ENCODE data around the gene UCN3. TPM values are rescaled to one million over a fixed set of nuclear protein-coding genes. Genes with fewer than 3 reads are reported as not detected.

Gene UCN3
- polyA plus RNA-seq, 1 of the 3 experiments (the other 2 are of a cell fraction), result not detected

GRCh38 chr10:5346881-5347280 is 17.9 kb upstream of the UCN3 start:
- no peak overlapping the region for H3K9ac ChIP-seq
- H3K4me1 ChIP-seq (ENCODE audit: control insufficient read depth in 1 of 2, insufficient read depth in 2 of 2, low read depth in 1 of 2, low read length in 1 of 2), result no peaks in the 10 kb centered on the region
- H3K9me3 ChIP-seq, result no peaks in the 10 kb centered on the region
- no peaks in the 10 kb centered on the region for H3K36me3 ChIP-seq (replicated peaks in 1 of 2; ENCODE audit: control insufficient read depth in 1 of 2, insufficient read depth in 2 of 2, low read length in 1 of 2)
- H3K27ac ChIP-seq (ENCODE audit: low read depth in 2 of 2, low read length in 1 of 2), result no peak overlapping the region
- H3K4me3 ChIP-seq (ENCODE audit: low read depth in 2 of 2, low read length in 1 of 2), result no peak overlapping the region
- WGBS (ENCODE audit: low lambda C conversion rate), result 20% methylated on average over 4 of the region's 4 CpGs
- ChIA-PET CTCF (no interaction called here), POLR2A (no interaction called here)
- H3K27me3 ChIP-seq (ENCODE audit: insufficient read depth), result no peaks in the 10 kb centered on the region; the same call in 1 of the 2 replicates
- no peak for TF ChIP-seq GATA2 (CRISPR knock-in tag; IDR thresholded peaks at IDR 0.05)
- TF ChIP-seq MEF2A (IDR thresholded peaks at IDR 0.05; ENCODE audit: borderline replicate concordance, low read depth), result no peak
- no peaks in the 10 kb centered on the region for H4K20me1 ChIP-seq (ENCODE audit: insufficient read depth)
- no peak overlapping the region for H3K4me2 ChIP-seq
- DNase-seq, result no peak
- H2AFZ ChIP-seq (ENCODE audit: low read depth), result no peak overlapping the region
- no peaks in the 10 kb centered on the region for H3K9me2 ChIP-seq
- no peaks in the 10 kb centered on the region for H3F3A ChIP-seq (replicated peaks; ENCODE audit: insufficient read depth)
- no peaks in the 10 kb centered on the region for H3K79me2 ChIP-seq (ENCODE audit: insufficient read depth)

- TF ChIP-seq JUND (IDR thresholded peaks at IDR 0.05), result no peak
- no peak for TF ChIP-seq RAD21 (IDR thresholded peaks at IDR 0.05; ENCODE audit: low read length)
- TF ChIP-seq TEAD4 (IDR thresholded peaks at IDR 0.05; ENCODE audit: borderline replicate concordance, insufficient read depth), result no peak
- no peak for TF ChIP-seq RXRA (IDR thresholded peaks at IDR 0.05; ENCODE audit: borderline replicate concordance, low read depth)
- no peak for TF ChIP-seq USF2 (IDR thresholded peaks at IDR 0.05; ENCODE audit: borderline replicate concordance, low read depth, low read length)
- TF ChIP-seq, protein P1, sequence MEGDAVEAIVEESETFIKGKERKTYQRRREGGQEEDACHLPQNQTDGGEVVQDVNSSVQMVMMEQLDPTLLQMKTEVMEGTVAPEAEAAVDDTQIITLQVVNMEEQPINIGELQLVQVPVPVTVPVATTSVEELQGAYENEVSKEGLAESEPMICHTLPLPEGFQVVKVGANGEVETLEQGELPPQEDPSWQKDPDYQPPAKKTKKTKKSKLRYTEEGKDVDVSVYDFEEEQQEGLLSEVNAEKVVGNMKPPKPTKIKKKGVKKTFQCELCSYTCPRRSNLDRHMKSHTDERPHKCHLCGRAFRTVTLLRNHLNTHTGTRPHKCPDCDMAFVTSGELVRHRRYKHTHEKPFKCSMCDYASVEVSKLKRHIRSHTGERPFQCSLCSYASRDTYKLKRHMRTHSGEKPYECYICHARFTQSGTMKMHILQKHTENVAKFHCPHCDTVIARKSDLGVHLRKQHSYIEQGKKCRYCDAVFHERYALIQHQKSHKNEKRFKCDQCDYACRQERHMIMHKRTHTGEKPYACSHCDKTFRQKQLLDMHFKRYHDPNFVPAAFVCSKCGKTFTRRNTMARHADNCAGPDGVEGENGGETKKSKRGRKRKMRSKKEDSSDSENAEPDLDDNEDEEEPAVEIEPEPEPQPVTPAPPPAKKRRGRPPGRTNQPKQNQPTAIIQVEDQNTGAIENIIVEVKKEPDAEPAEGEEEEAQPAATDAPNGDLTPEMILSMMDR (IDR thresholded peaks at IDR 0.05), result no peak
- no peak for TF ChIP-seq TCF12 (IDR thresholded peaks at IDR 0.05)
- TF ChIP-seq GATA2 (CRISPR knock-in tag; IDR thresholded peaks at IDR 0.05), result no peak
- TF ChIP-seq EZH2phosphoT487 (IDR thresholded peaks at IDR 0.05; ENCODE audit: borderline replicate concordance, low read depth), result no peak
- TF ChIP-seq YY1 (IDR thresholded peaks at IDR 0.05; ENCODE audit: low read depth), result no peak
- no peak for TF ChIP-seq NFIC (IDR thresholded peaks at IDR 0.05; ENCODE audit: borderline replicate concordance)
- no peak for TF ChIP-seq SIN3A (IDR thresholded peaks at IDR 0.05; ENCODE audit: borderline replicate concordance, low read depth, low read length)
- no peak for TF ChIP-seq TAF1 (IDR thresholded peaks at IDR 0.05; ENCODE audit: borderline replicate concordance, low read depth, low read length)
- no peak for TF ChIP-seq GABPA (IDR thresholded peaks at IDR 0.05; ENCODE audit: low read depth)
- no peak for TF ChIP-seq FOXM1 (IDR thresholded peaks at IDR 0.05; ENCODE audit: low read depth)
- no peak for TF ChIP-seq IRF3 (IDR thresholded peaks at IDR 0.05; ENCODE audit: low read depth, low read length)
- no peak for TF ChIP-seq PBX3 (IDR thresholded peaks at IDR 0.05)
- TF ChIP-seq NRF1 (IDR thresholded peaks at IDR 0.05; ENCODE audit: low read depth, low read length), result no peak
- TF ChIP-seq ELF1 (IDR thresholded peaks at IDR 0.05), result no peak
Measured at GRCh38 chr10:5349362-5349761, 15.4 kb upstream of the UCN3 start.

More at GRCh38 chr10:5349362-5349761, 15.4 kb upstream of the UCN3 start:
- no peak overlapping the region for H3K9ac ChIP-seq
- H2AFZ ChIP-seq (ENCODE audit: low read depth), result no peak overlapping the region
- POLR2A ChIA-PET, result no interaction called here
- WGBS (ENCODE audit: low lambda C conversion rate), result 3% methylated on average over 2 of the region's 2 CpGs
- H3K4me3 ChIP-seq (ENCODE audit: low read depth in 2 of 2, low read length in 1 of 2), result no peak overlapping the region
- no peaks in the 10 kb centered on the region for H3K9me3 ChIP-seq
- H3K79me2 ChIP-seq (ENCODE audit: insufficient read depth), result no peaks in the 10 kb centered on the region
- DNase-seq, result no peak
- no peaks in the 10 kb centered on the region for H4K20me1 ChIP-seq (ENCODE audit: insufficient read depth)
- H3K9me2 ChIP-seq, result no peaks in the 10 kb centered on the region
- H3K27me3 ChIP-seq (ENCODE audit: insufficient read depth), result peaks cover 7% of the 10 kb centered on the region; the same call in 1 of the 2 replicates
- H3K4me1 ChIP-seq (ENCODE audit: control insufficient read depth in 1 of 2, insufficient read depth in 2 of 2, low read depth in 1 of 2, low read length in 1 of 2), result no peaks in the 10 kb centered on the region
- CTCF ChIA-PET, result no interaction called here
- no peak overlapping the region for H3K4me2 ChIP-seq
- H3K36me3 ChIP-seq (replicated peaks in 1 of 2; ENCODE audit: control insufficient read depth in 1 of 2, insufficient read depth in 2 of 2, low read length in 1 of 2), result no peaks in the 10 kb centered on the region
- no peaks in the 10 kb centered on the region for H3F3A ChIP-seq (replicated peaks; ENCODE audit: insufficient read depth)
- H3K27ac ChIP-seq (ENCODE audit: low read depth in 2 of 2, low read length in 1 of 2), result no peak overlapping the region

Data from SK-N-SH (cell line).